GM12873 (cell line): ENCODE measurements around the gene ADORA3.

Source experiments
- CTCF ChIP-seq: IDR thresholded peaks from 2 replicates; pipeline ENCODE4 v1.5.1; 2012; ENCODE audit warnings: low read depth, mild to moderate bottlenecking, moderate library complexity, low read length, control low read depth; ENCODE audit not compliant: insufficient read depth; ENCODE audit errors: missing control alignments

ADORA3 gene

GRCh38 chr1:111452581-111452980 lies 50.9 kb downstream of the ADORA3 start:
- TF ChIP-seq CTCF, result no peak

- no peak for TF ChIP-seq CTCF
Measured at GRCh38 chr1:111450185-111450584, 53.2 kb downstream of the ADORA3 start.

GRCh38 chr1:111449703-111450017 lies 53.8 kb downstream of the ADORA3 start:
- no peak for TF ChIP-seq CTCF
